ENCODE results near the gene CAP1.

DNA sequence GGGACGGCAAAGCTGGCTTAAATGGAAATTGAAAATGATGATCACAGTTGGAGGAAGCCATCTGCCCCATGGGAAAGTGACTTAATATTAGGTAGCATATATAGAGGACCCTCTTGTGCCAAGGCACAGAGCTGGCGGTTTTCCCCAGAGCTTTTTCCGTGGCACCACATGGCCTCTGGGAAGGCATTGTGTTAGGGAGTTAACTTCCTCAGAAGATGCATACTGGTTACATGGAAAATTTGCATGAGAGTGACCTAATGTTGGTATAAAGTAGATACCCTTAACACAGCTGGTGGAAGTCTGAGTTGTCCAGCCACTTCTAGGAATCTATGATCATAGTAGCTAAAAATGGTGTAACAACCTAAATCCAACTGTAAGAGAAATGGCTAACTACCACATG is 27.3 kb downstream of the CAP1 start:
- no peak for TF ChIP-seq FOXA1 (IDR thresholded peaks at IDR 0.05)
- TF ChIP-seq CTBP1 (IDR thresholded peaks at IDR 0.05; ENCODE audit: borderline replicate concordance), result no peak
- TF ChIP-seq BHLHE40 (IDR thresholded peaks at IDR 0.05; ENCODE audit: borderline replicate concordance), result no peak
- no peak for TF ChIP-seq SP1 (IDR thresholded peaks at IDR 0.05)
- TF ChIP-seq FOXM1 (IDR thresholded peaks at IDR 0.05; ENCODE audit: borderline replicate concordance), result no peak

Measured in HEK293T (cell line).